Osteoblast (primary cell): Measurements from ENCODE around the gene TCF25. TPM values are rescaled to one million over a fixed set of nuclear protein-coding genes. Genes with fewer than 3 reads are reported as not detected.
"Not testable (repeated sequence)": the region's sequence is repeated elsewhere in the genome, so short reads cannot be mapped to it uniquely, and the experiment has no call there.

Source experiments
- DNase-seq: peaks from one replicate; pipeline ENCODE4 v3.0.0; 2011; ENCODE audit warnings: low spot score, mixed read lengths; ENCODE audit not compliant: insufficient read length; ENCODE audit errors: missing footprints
- H2AFZ ChIP-seq: 2 replicates; pipeline ENCODE4 v1.6.0; 2011; ENCODE audit warnings: mild to moderate bottlenecking, low read length
- H3K27ac ChIP-seq: 2 replicates; pipeline ENCODE4 v1.5.1; 2011; ENCODE audit warnings: mild to moderate bottlenecking, low read depth, low read length, moderate library complexity
- H3K27me3 ChIP-seq: 2 replicates; pipeline ENCODE4 v1.6.0; 2012; ENCODE audit warnings: mild to moderate bottlenecking, control low read depth, inconsistent platforms, low read length, moderate library complexity; ENCODE audit not compliant: insufficient read depth
- H3K36me3 ChIP-seq: 2 replicates; pipeline ENCODE4 v1.5.1; 2011; ENCODE audit warnings: mild to moderate bottlenecking, low read length, control low read depth, moderate library complexity; ENCODE audit not compliant: insufficient read depth
- H3K4me1 ChIP-seq: 2 replicates; pipeline ENCODE4 v1.5.1; 2011; ENCODE audit warnings: mild to moderate bottlenecking, low read length, control low read depth, moderate library complexity; ENCODE audit not compliant: insufficient read depth
- H3K4me2 ChIP-seq: 2 replicates; pipeline ENCODE4 v1.6.0; 2011; ENCODE audit warnings: mild to moderate bottlenecking, low read length; ENCODE audit not compliant: insufficient read depth
- H3K4me3 ChIP-seq: fragments of 200-600 bp; sonication (generic); 3 replicates; pipeline ENCODE4 v1.5.1; 2012; ENCODE audit warnings: mild to moderate bottlenecking, low read length, inconsistent platforms; ENCODE audit not compliant: insufficient read depth
- H3K79me2 ChIP-seq: 2 replicates; pipeline ENCODE4 v1.6.0; 2012; ENCODE audit warnings: mild to moderate bottlenecking, low read length, control low read depth, inconsistent platforms; ENCODE audit not compliant: insufficient read depth
- H3K9me3 ChIP-seq: 2 replicates; pipeline ENCODE4 v1.5.1; 2011; ENCODE audit warnings: low read depth, low read length, control low read depth
- H4K20me1 ChIP-seq: 2 replicates; pipeline ENCODE4 v1.6.0; 2012; ENCODE audit warnings: mild to moderate bottlenecking, low read length, control low read depth; ENCODE audit not compliant: insufficient read depth
- CTCF ChIP-seq: IDR thresholded peaks from 2 replicates; pipeline ENCODE4 v1.5.1; 2011; ENCODE audit warnings: mild to moderate bottlenecking, low read depth, low read length, moderate library complexity; ENCODE audit errors: extremely low read depth
- total RNA-seq: library from RNA; depleted of rRNA; stranded (reverse); fragments of >200 nt; gene quantifications from 2 replicates; pipeline ENCODE4 v1.2.3, GENCODE V29; 2012

The TCF25 gene
- total RNA-seq, 1 donor = 230 TPM

GRCh38 chr16:89925596-89926079 lies 52.2 kb downstream of the TCF25 start:
- Histone ChIP-seq H3K36me3 (peaks cover 5% of the 10 kb centered on the region), H3K4me1 (peaks cover 40% of the 10 kb centered on the region), H4K20me1 (peaks cover 54% of the 10 kb centered on the region), H3K4me3 (peak overlapping the region; percentile 72), H3K9me3 (no peaks in the 10 kb centered on the region), H2AFZ (no peak overlapping the region), H3K27ac (no peak overlapping the region), H3K4me2 (peak overlapping the region; percentile 98), H3K27me3 (no peaks in the 10 kb centered on the region), H3K79me2 (peaks cover 34% of the 10 kb centered on the region)
- no peak for TF ChIP-seq CTCF
- DNase-seq = peak; percentile 94

- H2AFZ ChIP-seq = no peak overlapping the region
- DNase-seq = peak; percentile 62
- peaks cover 23% of the 10 kb centered on the region for H3K79me2 ChIP-seq
- TF ChIP-seq CTCF = no peak
- H4K20me1 ChIP-seq = peaks cover 66% of the 10 kb centered on the region
- peaks cover 49% of the 10 kb centered on the region for H3K36me3 ChIP-seq
- no peak overlapping the region for H3K27ac ChIP-seq
- no peak overlapping the region for H3K4me2 ChIP-seq
- H3K27me3 ChIP-seq = no peaks in the 10 kb centered on the region
- H3K9me3 ChIP-seq = no peaks in the 10 kb centered on the region
- H3K4me1 ChIP-seq = no peaks in the 10 kb centered on the region
- H3K4me3 ChIP-seq = no peak overlapping the region
Measured at GRCh38 chr16:89931305-89931896, 58.0 kb downstream of the TCF25 start.

GRCh38 chr16:89931964-89932363 lies 58.6 kb downstream of the TCF25 start:
- Histone ChIP-seq H3K27ac (no peak overlapping the region), H3K9me3 (no peaks in the 10 kb centered on the region), H3K4me2 (no peak overlapping the region), H2AFZ (no peak overlapping the region), H4K20me1 (peaks cover 60% of the 10 kb centered on the region), H3K4me3 (no peak overlapping the region), H3K36me3 (peaks cover 49% of the 10 kb centered on the region), H3K27me3 (no peaks in the 10 kb centered on the region), H3K4me1 (no peaks in the 10 kb centered on the region), H3K79me2 (peaks cover 22% of the 10 kb centered on the region)
- no peak for TF ChIP-seq CTCF
- DNase-seq = peak; percentile 44

- H3K4me1 ChIP-seq, H3K4me2 ChIP-seq, H2AFZ ChIP-seq, H3K27ac ChIP-seq, H3K9me3 ChIP-seq, H3K4me3 ChIP-seq, H3K27me3 ChIP-seq: not testable (repeated sequence)
- peak; percentile 19 for DNase-seq
- peaks cover 49% of the 10 kb centered on the region for H3K36me3 ChIP-seq
- H4K20me1 ChIP-seq = peaks cover 44% of the 10 kb centered on the region
- peaks cover 14% of the 10 kb centered on the region for H3K79me2 ChIP-seq
Measured at GRCh38 chr16:89934019-89934418, 60.6 kb downstream of the TCF25 start.
